CD4-positive, alpha-beta T cell (primary cell): Measurements from ENCODE around the gene ZBTB46. TPM values are rescaled to one million over a fixed set of nuclear protein-coding genes. Genes with fewer than 3 reads are reported as not detected.
A peak's percentile ranks its signal among the peaks of the same experiment; 100 is the strongest.

Source experiments
- ATAC-seq: fragments of 200-7000 bp; cut with Tn5 transposase; one replicate; pipeline ENCODE4 v1.10.0; 2022; ENCODE audit warnings: mild to moderate bottlenecking; ENCODE audit not compliant: poor library complexity
- CTCF ChIA-PET: fragments of 350-600 bp; sonication (Branson Sonifier 250); formaldehyde crosslinking; loops from one replicate; lab custom pipeline; 2021; ENCODE audit warnings: antibody characterized with exemption, inconsistent platforms; lab: Charles Lee
- POLR2A ChIA-PET: fragments of 350-600 bp; sonication (Branson Sonifier 250); formaldehyde crosslinking; loops from one replicate; lab custom pipeline; 2021; ENCODE audit warnings: antibody characterized with exemption, inconsistent platforms; lab: Charles Lee
- DNase-seq, 14 experiments: peaks; one replicate each; pipeline ENCODE4 v3.0.0-alpha.2; 2013 to 2020; ENCODE audit warnings: mixed read lengths in 2 of 14
- H3K27ac ChIP-seq, 2 donors: one replicate each; pipeline versions ENCODE4 v1.5.1 to v1.7.0; 2013; ENCODE audit warnings: low read length in 2 of 2, low read depth in 1 of 2, mild to moderate bottlenecking in 1 of 2
- H3K27me3 ChIP-seq, 2 experiments: 1 replicate in 1 of 2; 2 replicates in 1 of 2; pipeline versions ENCODE4 v1.6.1 to v1.7.0; 2013; ENCODE audit warnings: low read length in 2 of 2, control low read depth in 1 of 2, mild to moderate bottlenecking in 1 of 2, moderate library complexity in 1 of 2; ENCODE audit not compliant: insufficient read depth in 2 of 2, control insufficient read depth in 1 of 2
- H3K36me3 ChIP-seq: one replicate; pipeline ENCODE4 v1.6.1; 2013; ENCODE audit warnings: low read length, control low read depth; ENCODE audit not compliant: insufficient read depth
- H3K4me1 ChIP-seq: one replicate; pipeline ENCODE4 v1.6.1; 2013; ENCODE audit warnings: low read length, control low read depth; ENCODE audit not compliant: insufficient read depth
- H3K4me3 ChIP-seq: one replicate; pipeline ENCODE4 v1.5.1; 2013; ENCODE audit warnings: mild to moderate bottlenecking, low read length, moderate library complexity
- H3K9me3 ChIP-seq, 2 experiments: 1 replicate in 1 of 2; 2 replicates in 1 of 2; pipeline versions ENCODE4 v1.6.1 to v1.7.0; 2013; ENCODE audit warnings: low read length in 2 of 2, mild to moderate bottlenecking in 2 of 2, control low read depth in 1 of 2, moderate library complexity in 1 of 2; ENCODE audit not compliant: control insufficient read depth in 1 of 2, insufficient read depth in 1 of 2
- H3K27ac Mint-ChIP-seq: one replicate; pipeline ENCODE4 v1.8.0; 2020; ENCODE audit warnings: mixed read lengths
- H3K27me3 Mint-ChIP-seq: one replicate; pipeline ENCODE4 v1.8.0; 2021; ENCODE audit warnings: mixed read lengths
- H3K36me3 Mint-ChIP-seq: one replicate; pipeline ENCODE4 v1.8.0; 2021; ENCODE audit warnings: low read depth, mixed read lengths
- H3K4me1 Mint-ChIP-seq: one replicate; pipeline ENCODE4 v1.8.0; 2021; ENCODE audit warnings: low read depth, mixed read lengths
- H3K4me3 Mint-ChIP-seq: one replicate; pipeline ENCODE4 v1.8.0; 2020; ENCODE audit warnings: mild to moderate bottlenecking, mixed read lengths
- H3K9me3 Mint-ChIP-seq: one replicate; pipeline ENCODE4 v1.8.0; 2020; ENCODE audit warnings: mixed read lengths
- CTCF ChIP-seq: fragments of 200-600 bp; IDR thresholded peaks from one replicate; pipeline ENCODE4 v1.8.0; 2022; ENCODE audit warnings: antibody characterized with exemption, mild to moderate bottlenecking
- intact Hi-C, 2 experiments: fragments of 100-400 bp; cut with DNase I in 1 of 2; cut with micrococcal nuclease in 1 of 2; formaldehyde crosslinking; loops; one replicate each; pipeline versions ENCODE4 v1.15.1 to v1.9.0; 2023 to 2025; cut with DNase I, micrococcal nuclease
- total RNA-seq, 174 experiments: library from RNA in 2 of 174; stranded (reverse) in 2 of 174; gene quantifications; one replicate each; pipeline ENCODE4 v1.2.3 and lab custom pipeline; 2021 to 2026

The ZBTB46 gene
- total RNA-seq, 2 experiments from 2014 or later = 0.08 to 0.34 TPM

GRCh38 chr20:63782051-63782471 is 49.0 kb downstream of the ZBTB46 start:
- Mint-ChIP-seq H3K36me3 (no peaks in the 10 kb centered on the region), H3K4me3 (peak overlapping the region; percentile 43), H3K9me3 (no peaks in the 10 kb centered on the region), H3K27me3 (no peaks in the 10 kb centered on the region), H3K27ac (peak overlapping the region; percentile 67), H3K4me1 (peaks cover 23% of the 10 kb centered on the region)
- H3K27ac ChIP-seq = peak overlapping the region in 1 of 2 donors; percentile 22
- H3K9me3 ChIP-seq = no peaks in the 10 kb centered on the region
- H3K27me3 ChIP-seq = no peaks in the 10 kb centered on the region
- ATAC-seq = peak; percentile 93
- ChIA-PET CTCF (interaction anchor here (0.6 to 3.4 kb wide), 12 partner anchors 14 to 1322 kb away, joined by 3 to 19 read pairs (median 3); partner anchors contain the start of genes ARFRP1, DNAJC5, LIME1 and PRPF6), POLR2A (interaction anchor here (0.9 to 1.2 kb wide), 3 partner anchors 9 to 74 kb away, joined by 3 read pairs; partner anchors contain the start of genes ARFRP1 and ZGPAT)
- peak in 13 of 14 experiments; percentile 16 to 88 (median 48) for DNase-seq
- intact Hi-C loops = loop anchor here (1.0 to 10.0 kb wide), 7 partner anchors 41 to 343 kb away; partner anchors contain the start of genes ARFRP1 (in 1 of the 2), LIME1 (in 1 of the 2), SAMD10 (in 1 of the 2) and SLC2A4RG (in 1 of the 2)
- TF ChIP-seq CTCF = peak; percentile 51
- H3K4me1 ChIP-seq = peaks cover 23% of the 10 kb centered on the region
- no peaks in the 10 kb centered on the region for H3K36me3 ChIP-seq
- peak overlapping the region; percentile 14 for H3K4me3 ChIP-seq

GRCh38 chr20:63781181-63781580 is 49.9 kb downstream of the ZBTB46 start:
- H3K4me1 ChIP-seq = peaks cover 20% of the 10 kb centered on the region
- no peaks in the 10 kb centered on the region for H3K27me3 ChIP-seq
- ChIA-PET CTCF (interaction anchor here (0.6 to 3.4 kb wide), 10 partner anchors 15 to 1321 kb away, joined by 3 to 17 read pairs (median 4); partner anchors contain the start of genes LIME1, PRPF6 and SLC2A4RG), POLR2A (interaction anchor here (0.9 kb wide), 1 partner anchor 10 kb away, joined by 3 read pairs; no protein-coding TSS in a partner anchor)
- no peaks in the 10 kb centered on the region for H3K9me3 Mint-ChIP-seq
- H3K27ac ChIP-seq = no peak overlapping the region
- peak overlapping the region; percentile 30 for H3K4me3 Mint-ChIP-seq
- DNase-seq (no peak), ATAC-seq (no peak)
- no peaks in the 10 kb centered on the region for H3K9me3 ChIP-seq
- H3K36me3 ChIP-seq = no peaks in the 10 kb centered on the region
- H3K36me3 Mint-ChIP-seq = no peaks in the 10 kb centered on the region
- peaks cover 23% of the 10 kb centered on the region for H3K4me1 Mint-ChIP-seq
- H3K27me3 Mint-ChIP-seq = no peaks in the 10 kb centered on the region
- H3K4me3 ChIP-seq = no peak overlapping the region
- H3K27ac Mint-ChIP-seq = no peak overlapping the region
- intact Hi-C loops = loop anchor here (2.0 to 10.0 kb wide), 4 partner anchors 30 to 344 kb away; partner anchors contain the start of genes LIME1 (in 1 of the 2), SAMD10 (in 1 of the 2) and SLC2A4RG (in 1 of the 2)
- TF ChIP-seq CTCF = no peak

GRCh38 chr20:63778857-63779256 is 52.2 kb downstream of the ZBTB46 start:
- Histone ChIP-seq H3K4me1 (peaks cover 17% of the 10 kb centered on the region), H3K4me3 (no peak overlapping the region), H3K9me3 (no peaks in the 10 kb centered on the region), H3K27ac (no peak overlapping the region), H3K27me3 (no peaks in the 10 kb centered on the region), H3K36me3 (no peaks in the 10 kb centered on the region)
- intact Hi-C loops = no loop called here
- Mint-ChIP-seq H3K4me1 (peaks cover 25% of the 10 kb centered on the region), H3K27me3 (no peaks in the 10 kb centered on the region), H3K9me3 (no peaks in the 10 kb centered on the region), H3K36me3 (no peaks in the 10 kb centered on the region), H3K4me3 (no peak overlapping the region), H3K27ac (no peak overlapping the region)
- ATAC-seq (no peak), DNase-seq (no peak)
- CTCF ChIA-PET = no interaction called here
- no peak for TF ChIP-seq CTCF
- POLR2A ChIA-PET = no interaction called here
